Osteoblast (primary cell): Measurements from ENCODE around the gene SPATS2L. TPM values are rescaled to one million over a fixed set of nuclear protein-coding genes. Genes with fewer than 3 reads are reported as not detected.

ENCODE experiments used
- DNase-seq: peaks from one replicate; pipeline ENCODE4 v3.0.0; 2011; ENCODE audit warnings: low spot score, mixed read lengths; ENCODE audit not compliant: insufficient read length; ENCODE audit errors: missing footprints
- H2AFZ ChIP-seq: 2 replicates; pipeline ENCODE4 v1.6.0; 2011; ENCODE audit warnings: mild to moderate bottlenecking, low read length
- H3K27ac ChIP-seq: 2 replicates; pipeline ENCODE4 v1.5.1; 2011; ENCODE audit warnings: mild to moderate bottlenecking, low read depth, low read length, moderate library complexity
- H3K27me3 ChIP-seq: 2 replicates; pipeline ENCODE4 v1.6.0; 2012; ENCODE audit warnings: mild to moderate bottlenecking, control low read depth, inconsistent platforms, low read length, moderate library complexity; ENCODE audit not compliant: insufficient read depth
- H3K36me3 ChIP-seq: 2 replicates; pipeline ENCODE4 v1.5.1; 2011; ENCODE audit warnings: mild to moderate bottlenecking, low read length, control low read depth, moderate library complexity; ENCODE audit not compliant: insufficient read depth
- H3K4me1 ChIP-seq: 2 replicates; pipeline ENCODE4 v1.5.1; 2011; ENCODE audit warnings: mild to moderate bottlenecking, low read length, control low read depth, moderate library complexity; ENCODE audit not compliant: insufficient read depth
- H3K4me2 ChIP-seq: 2 replicates; pipeline ENCODE4 v1.6.0; 2011; ENCODE audit warnings: mild to moderate bottlenecking, low read length; ENCODE audit not compliant: insufficient read depth
- H3K4me3 ChIP-seq: fragments of 200-600 bp; sonication (generic); 3 replicates; pipeline ENCODE4 v1.5.1; 2012; ENCODE audit warnings: mild to moderate bottlenecking, low read length, inconsistent platforms; ENCODE audit not compliant: insufficient read depth
- H3K79me2 ChIP-seq: 2 replicates; pipeline ENCODE4 v1.6.0; 2012; ENCODE audit warnings: mild to moderate bottlenecking, low read length, control low read depth, inconsistent platforms; ENCODE audit not compliant: insufficient read depth
- H3K9me3 ChIP-seq: 2 replicates; pipeline ENCODE4 v1.5.1; 2011; ENCODE audit warnings: low read depth, low read length, control low read depth
- H4K20me1 ChIP-seq: 2 replicates; pipeline ENCODE4 v1.6.0; 2012; ENCODE audit warnings: mild to moderate bottlenecking, low read length, control low read depth; ENCODE audit not compliant: insufficient read depth
- total RNA-seq: library from RNA; depleted of rRNA; stranded (reverse); fragments of >200 nt; gene quantifications from 2 replicates; pipeline ENCODE4 v1.2.3, GENCODE V29; 2012
- TF ChIP-seq, protein P1 (sequence below): IDR thresholded peaks from 2 replicates; pipeline ENCODE4 v1.5.1; 2011; ENCODE audit warnings: mild to moderate bottlenecking, low read depth, low read length, moderate library complexity; ENCODE audit errors: extremely low read depth

SPATS2L gene
- total RNA-seq, 1 donor: 74.6 TPM

- H3K79me2 ChIP-seq: no peaks in the 10 kb centered on the region
- no peaks in the 10 kb centered on the region for H3K36me3 ChIP-seq
- H3K4me2 ChIP-seq: peak overlapping the region; percentile 67
- DNase-seq: no peak
- TF ChIP-seq, protein P1, sequence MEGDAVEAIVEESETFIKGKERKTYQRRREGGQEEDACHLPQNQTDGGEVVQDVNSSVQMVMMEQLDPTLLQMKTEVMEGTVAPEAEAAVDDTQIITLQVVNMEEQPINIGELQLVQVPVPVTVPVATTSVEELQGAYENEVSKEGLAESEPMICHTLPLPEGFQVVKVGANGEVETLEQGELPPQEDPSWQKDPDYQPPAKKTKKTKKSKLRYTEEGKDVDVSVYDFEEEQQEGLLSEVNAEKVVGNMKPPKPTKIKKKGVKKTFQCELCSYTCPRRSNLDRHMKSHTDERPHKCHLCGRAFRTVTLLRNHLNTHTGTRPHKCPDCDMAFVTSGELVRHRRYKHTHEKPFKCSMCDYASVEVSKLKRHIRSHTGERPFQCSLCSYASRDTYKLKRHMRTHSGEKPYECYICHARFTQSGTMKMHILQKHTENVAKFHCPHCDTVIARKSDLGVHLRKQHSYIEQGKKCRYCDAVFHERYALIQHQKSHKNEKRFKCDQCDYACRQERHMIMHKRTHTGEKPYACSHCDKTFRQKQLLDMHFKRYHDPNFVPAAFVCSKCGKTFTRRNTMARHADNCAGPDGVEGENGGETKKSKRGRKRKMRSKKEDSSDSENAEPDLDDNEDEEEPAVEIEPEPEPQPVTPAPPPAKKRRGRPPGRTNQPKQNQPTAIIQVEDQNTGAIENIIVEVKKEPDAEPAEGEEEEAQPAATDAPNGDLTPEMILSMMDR: no peak
- peak overlapping the region; percentile 31 for H3K4me3 ChIP-seq
- no peaks in the 10 kb centered on the region for H3K9me3 ChIP-seq
- no peak overlapping the region for H3K27ac ChIP-seq
- peaks cover 10% of the 10 kb centered on the region for H3K4me1 ChIP-seq
- H3K27me3 ChIP-seq: no peaks in the 10 kb centered on the region
- H2AFZ ChIP-seq: peak overlapping the region; percentile 39
- no peaks in the 10 kb centered on the region for H4K20me1 ChIP-seq
These were observed 27.7 kb upstream of the SPATS2L start for GRCh38 chr2:200278694-200279316.

GRCh38 chr2:200279857-200280256 lies 26.6 kb upstream of the SPATS2L start:
- Histone ChIP-seq H3K36me3 (no peaks in the 10 kb centered on the region), H3K27me3 (no peaks in the 10 kb centered on the region), H3K79me2 (no peaks in the 10 kb centered on the region), H4K20me1 (no peaks in the 10 kb centered on the region), H3K4me2 (peak overlapping the region; percentile 67), H3K4me3 (no peak overlapping the region), H3K27ac (no peak overlapping the region), H3K4me1 (peaks cover 10% of the 10 kb centered on the region), H2AFZ (no peak overlapping the region), H3K9me3 (no peaks in the 10 kb centered on the region)
- DNase-seq: no peak
- TF ChIP-seq, protein P1: no peak

DNA sequence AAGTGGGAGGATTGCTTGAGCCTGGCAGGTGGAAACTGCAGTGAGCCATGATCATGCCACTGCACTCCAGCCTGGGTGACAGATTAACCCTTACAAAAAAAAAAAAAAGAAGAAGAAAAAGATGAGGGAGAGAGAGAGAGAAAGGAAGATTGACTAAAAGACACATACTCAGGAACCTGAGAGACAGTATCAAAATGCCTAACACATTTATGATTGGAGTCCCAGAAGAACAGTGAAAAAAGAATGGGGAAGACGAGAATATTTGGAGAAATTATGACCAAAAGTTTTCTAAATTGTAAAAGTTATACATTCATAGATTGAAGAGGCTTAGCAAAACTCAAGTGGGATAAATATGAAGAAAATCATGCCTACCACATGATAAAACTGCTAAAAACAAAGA lies 19.9 kb upstream of the SPATS2L start:
- H3K79me2 ChIP-seq: no peaks in the 10 kb centered on the region
- no peak overlapping the region for H3K4me3 ChIP-seq
- no peak overlapping the region for H2AFZ ChIP-seq
- TF ChIP-seq, protein P1: no peak
- DNase-seq: no peak
- H3K4me2 ChIP-seq: no peak overlapping the region
- H3K27me3 ChIP-seq: no peaks in the 10 kb centered on the region
- H3K27ac ChIP-seq: no peak overlapping the region
- no peaks in the 10 kb centered on the region for H4K20me1 ChIP-seq
- H3K4me1 ChIP-seq: no peaks in the 10 kb centered on the region
- H3K9me3 ChIP-seq: no peaks in the 10 kb centered on the region
- H3K36me3 ChIP-seq: no peaks in the 10 kb centered on the region

- TF ChIP-seq, protein P1: no peak
These were observed 17.6 kb upstream of the SPATS2L start for GRCh38 chr2:200288670-200289429.

More at GRCh38 chr2:200288670-200289429, 17.6 kb upstream of the SPATS2L start:
- Histone ChIP-seq H3K27me3 (no peaks in the 10 kb centered on the region), H3K4me1 (no peaks in the 10 kb centered on the region), H4K20me1 (no peaks in the 10 kb centered on the region), H3K79me2 (no peaks in the 10 kb centered on the region), H3K36me3 (no peaks in the 10 kb centered on the region), H3K9me3 (no peaks in the 10 kb centered on the region), H3K4me2 (no peak overlapping the region), H3K27ac (no peak overlapping the region), H2AFZ (no peak overlapping the region), H3K4me3 (no peak overlapping the region)
- no peak for DNase-seq
